ENCODE results near the gene RAB3B.
A peak's percentile ranks its signal among the peaks of the same experiment; 100 is the strongest.
"Not testable (repeated sequence)": the region's sequence is repeated elsewhere in the genome, so short reads cannot be mapped to it uniquely, and the experiment has no call there.

RAB3B gene

DNA sequence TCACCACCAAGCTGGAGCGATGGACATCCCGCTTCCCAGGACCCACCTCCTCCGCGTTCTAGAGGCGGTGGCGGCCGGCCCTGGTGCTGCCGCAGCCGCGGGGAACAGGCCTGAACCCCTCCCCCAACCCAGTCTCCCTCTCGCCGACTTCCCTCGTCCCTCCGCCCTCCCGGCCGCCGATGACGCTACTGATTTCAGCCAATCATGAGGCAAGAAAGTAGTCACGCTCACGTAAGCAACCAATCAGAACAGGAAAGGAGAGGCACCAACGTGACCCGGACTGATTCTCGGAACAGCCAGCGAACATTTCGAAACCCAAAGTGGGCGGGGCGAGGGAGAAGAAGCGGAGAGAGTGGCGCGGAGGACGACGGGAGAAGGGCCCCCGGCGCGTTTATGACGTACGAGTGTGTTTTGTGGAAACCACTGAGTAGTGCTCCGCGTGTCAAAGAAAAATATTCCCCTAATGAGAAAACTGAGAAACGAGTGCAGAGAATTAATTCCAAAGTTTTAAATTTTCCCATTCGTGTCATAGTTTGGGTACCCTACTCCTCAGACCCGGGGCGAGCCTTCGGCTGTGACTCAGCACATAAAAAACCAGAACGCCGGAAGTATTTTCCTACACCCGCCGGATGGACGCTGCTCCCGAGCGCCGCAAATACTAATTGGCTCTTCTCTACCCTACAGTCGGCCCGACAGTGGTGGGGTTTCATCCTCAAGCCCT is 111.7 kb downstream of the RAB3B start, which contains the start of gene NRDC:
Gene NRDC, minus strand, starts transcription at position 112 of the 721 bp plus-strand sequence. CDS start 112 bp downstream, outside the sequence.
- Histone ChIP-seq H3K9me3 (ENCODE audit: insufficient read depth, low read depth, low read length) (no peaks in the 10 kb centered on the region), H3K27me3 (ENCODE audit: insufficient read depth, low read length) (peaks cover 17% of the 10 kb centered on the region; the same call in 1 of the 2 replicates), H3K4me3 (ENCODE audit: low read length) (peak within 1 kb of the TSS; percentile 96), H3K36me3 (ENCODE audit: insufficient read depth, low read length) (peaks cover 5% of the 10 kb centered on the region), H3K27ac (ENCODE audit: low read depth, low read length) (peak within 1 kb of the TSS; percentile 98), H3K9ac (ENCODE audit: low read depth, low read length) (peak within 1 kb of the TSS; percentile 96), H3K4me1 (ENCODE audit: insufficient read depth, low read length) (peaks cover 7% of the 10 kb centered on the region; the same call in 1 of the 2 replicates)
- WGBS, result under 1% methylated on average over 54 of the region's 54 CpGs

DNA sequence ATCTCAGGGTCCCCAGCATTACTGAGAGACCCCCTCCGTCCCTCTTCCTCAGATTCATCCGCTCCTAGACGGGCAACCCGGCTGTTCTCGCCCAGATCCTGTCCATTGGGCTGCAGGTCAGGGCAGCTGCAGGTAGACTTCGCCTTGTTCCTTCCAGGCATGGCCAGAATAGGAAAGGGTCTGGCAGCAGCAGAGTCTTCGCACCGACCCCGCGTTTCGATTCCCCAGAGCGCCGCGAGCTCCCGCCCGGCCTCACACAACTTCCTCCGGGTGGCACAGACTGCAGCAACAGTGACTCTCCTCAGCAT is 112.2 kb downstream of the RAB3B start:
- WGBS, result under 1% methylated on average over 17 of the region's 17 CpGs

GRCh38 chr1:51877434-51878307 is 112.8 kb downstream of the RAB3B start:
- H3K27ac ChIP-seq (ENCODE audit: low read depth, low read length), result peak overlapping the region; percentile 98
- H3K36me3 ChIP-seq (ENCODE audit: insufficient read depth, low read length), result peaks cover 11% of the 10 kb centered on the region
- H3K9me3 ChIP-seq (ENCODE audit: insufficient read depth, low read depth, low read length), result no peaks in the 10 kb centered on the region
- peak overlapping the region; percentile 96 for H3K4me3 ChIP-seq (ENCODE audit: low read length)
- peaks cover 7% of the 10 kb centered on the region; the same call in 1 of the 2 replicates for H3K4me1 ChIP-seq (ENCODE audit: insufficient read depth, low read length)
- WGBS, result 11% methylated on average over 21 of the region's 21 CpGs
- H3K27me3 ChIP-seq (ENCODE audit: insufficient read depth, low read length), result peaks cover 10% of the 10 kb centered on the region; the same call in 1 of the 2 replicates
- peak overlapping the region; percentile 96 for H3K9ac ChIP-seq (ENCODE audit: low read depth, low read length)

More for the DNA sequence above, 112.2 kb downstream of the RAB3B start:
- Histone ChIP-seq H3K4me1 (ENCODE audit: insufficient read depth, low read length) (peaks cover 7% of the 10 kb centered on the region; the same call in 1 of the 2 replicates), H3K9me3 (ENCODE audit: insufficient read depth, low read depth, low read length) (no peaks in the 10 kb centered on the region), H3K27me3 (ENCODE audit: insufficient read depth, low read length) (peaks cover 15% of the 10 kb centered on the region; the same call in 1 of the 2 replicates), H3K36me3 (ENCODE audit: insufficient read depth, low read length) (peaks cover 5% of the 10 kb centered on the region), H3K9ac (ENCODE audit: low read depth, low read length) (peak overlapping the region; percentile 96), H3K27ac (ENCODE audit: low read depth, low read length) (peak overlapping the region; percentile 98), H3K4me3 (ENCODE audit: low read length) (peak overlapping the region; percentile 96)

DNA sequence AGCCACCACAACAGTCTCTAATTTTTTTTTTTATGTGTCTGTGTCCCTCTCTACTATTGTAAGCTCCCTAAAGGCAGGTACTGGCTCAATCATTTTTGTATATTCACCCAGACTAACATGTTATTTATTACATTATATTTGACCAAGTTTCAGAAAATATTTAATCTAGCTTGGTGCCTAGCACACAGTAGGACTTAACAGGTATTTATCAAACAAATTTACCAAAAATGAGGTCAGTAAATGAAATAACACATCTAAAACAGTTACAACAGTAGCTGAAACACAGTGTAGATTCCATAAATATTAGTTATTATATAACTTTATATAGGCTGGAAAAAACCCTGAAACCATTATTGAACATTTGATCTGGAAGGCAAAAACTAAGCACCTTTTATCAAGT is 114.7 kb downstream of the RAB3B start:
- Histone ChIP-seq H3K27ac (ENCODE audit: low read depth, low read length) (no peak overlapping the region), H3K9me3 (ENCODE audit: insufficient read depth, low read depth, low read length) (no peaks in the 10 kb centered on the region), H3K36me3 (ENCODE audit: insufficient read depth, low read length) (peaks cover 11% of the 10 kb centered on the region), H3K27me3 (ENCODE audit: insufficient read depth, low read length) (peaks cover under 1% of the 10 kb centered on the region; the same call in 1 of the 2 replicates), H3K9ac (ENCODE audit: low read depth, low read length) (no peak overlapping the region), H3K4me1 (ENCODE audit: insufficient read depth, low read length) (peaks cover 7% of the 10 kb centered on the region; the same call in 1 of the 2 replicates), H3K4me3 (ENCODE audit: low read length) (peak overlapping the region; percentile 22; the same call in 1 of the 2 replicates)

GRCh38 chr1:51875291-51875772 is 115.2 kb downstream of the RAB3B start:
- Histone ChIP-seq H3K36me3 (ENCODE audit: insufficient read depth, low read length) (peaks cover 11% of the 10 kb centered on the region), H3K9ac (ENCODE audit: low read depth, low read length) (no peak overlapping the region)

DNA sequence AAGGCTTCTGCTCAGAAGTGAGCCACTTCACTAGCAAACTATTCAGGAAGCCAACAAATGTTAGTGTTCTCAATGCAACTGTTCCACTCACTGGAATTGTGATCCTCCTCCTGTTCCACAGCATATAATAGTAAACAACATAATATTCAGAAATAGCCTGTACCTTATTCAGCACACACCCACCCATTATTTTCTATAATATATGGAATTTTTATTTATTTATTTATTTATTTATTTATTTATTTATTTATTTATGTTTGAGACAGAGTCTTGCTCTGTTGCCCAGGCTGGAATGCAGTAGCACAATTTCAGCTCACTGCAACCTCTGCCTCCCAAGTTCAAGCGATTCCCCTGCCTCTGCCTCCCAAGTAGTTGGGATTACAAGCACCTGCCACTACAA is 117.2 kb downstream of the RAB3B start:
- H3K27ac ChIP-seq (ENCODE audit: low read depth, low read length); H3K9me3 ChIP-seq (ENCODE audit: insufficient read depth, low read depth, low read length); H3K27me3 ChIP-seq (ENCODE audit: insufficient read depth, low read length); H3K4me3 ChIP-seq (ENCODE audit: low read length); H3K4me1 ChIP-seq (ENCODE audit: insufficient read depth, low read length); H3K9ac ChIP-seq (ENCODE audit: low read depth, low read length): not testable (repeated sequence)
- 94% methylated on average over 1 of the region's 1 CpG for WGBS
- H3K36me3 ChIP-seq (ENCODE audit: insufficient read depth, low read length), result peaks cover 11% of the 10 kb centered on the region

More at GRCh38 chr1:51875291-51875772, 115.2 kb downstream of the RAB3B start:
- Histone ChIP-seq H3K9me3 (ENCODE audit: insufficient read depth, low read depth, low read length) (no peaks in the 10 kb centered on the region), H3K4me1 (ENCODE audit: insufficient read depth, low read length) (peaks cover 7% of the 10 kb centered on the region; the same call in 1 of the 2 replicates), H3K27me3 (ENCODE audit: insufficient read depth, low read length) (no peaks in the 10 kb centered on the region), H3K4me3 (ENCODE audit: low read length) (0 out of 2 replicates have a peak overlapping the region, but pooled peaks have one; percentile 22), H3K27ac (ENCODE audit: low read depth, low read length) (no peak overlapping the region)
- WGBS, result 93% methylated on average over 6 of the region's 6 CpGs

DNA sequence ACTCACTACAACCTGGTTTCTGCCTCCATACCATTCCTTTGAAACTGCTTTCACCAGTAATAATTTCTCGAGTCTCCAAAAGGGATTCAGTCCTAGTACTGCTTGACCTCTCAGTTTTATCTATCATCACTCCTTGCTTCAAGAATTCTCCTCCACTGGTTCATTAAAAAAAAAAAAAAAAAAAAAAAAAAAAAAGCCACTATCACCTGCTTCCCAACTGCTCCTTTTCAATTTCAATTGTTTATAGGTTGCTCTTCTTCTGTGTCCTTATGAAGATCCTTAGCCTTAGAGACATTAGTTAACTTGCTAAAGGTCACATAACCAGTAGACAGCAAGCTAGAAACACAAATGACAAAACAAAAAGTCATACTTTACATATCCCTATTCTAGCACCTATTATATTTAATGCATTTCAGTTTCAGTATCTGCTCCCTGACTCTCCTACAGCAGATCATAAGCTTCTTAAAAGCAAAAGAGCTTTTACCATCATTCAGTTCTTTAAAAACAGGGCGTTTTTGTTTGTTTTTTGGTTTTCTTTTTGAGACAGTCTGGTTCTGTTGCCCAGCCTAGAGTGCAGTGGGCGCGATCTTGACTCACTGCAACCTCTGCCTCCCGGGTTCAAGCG is 119.0 kb downstream of the RAB3B start:
- 96% methylated on average over 6 of the region's 6 CpGs for WGBS
- no peaks in the 10 kb centered on the region for H3K27me3 ChIP-seq (ENCODE audit: insufficient read depth, low read length)
- no peaks in the 10 kb centered on the region for H3K9me3 ChIP-seq (ENCODE audit: insufficient read depth, low read depth, low read length)
- peaks cover 11% of the 10 kb centered on the region for H3K36me3 ChIP-seq (ENCODE audit: insufficient read depth, low read length)
- H3K4me1 ChIP-seq (ENCODE audit: insufficient read depth, low read length), result peaks cover 7% of the 10 kb centered on the region; the same call in 1 of the 2 replicates
- no peak overlapping the region for H3K27ac ChIP-seq (ENCODE audit: low read depth, low read length)
- no peak overlapping the region for H3K9ac ChIP-seq (ENCODE audit: low read depth, low read length)
- no peak overlapping the region for H3K4me3 ChIP-seq (ENCODE audit: low read length)

GRCh38 chr1:51870603-51871350 is 119.7 kb downstream of the RAB3B start:
- H3K4me1 ChIP-seq (ENCODE audit: insufficient read depth, low read length), result peaks cover 7% of the 10 kb centered on the region; the same call in 1 of the 2 replicates
- H3K36me3 ChIP-seq (ENCODE audit: insufficient read depth, low read length), result peaks cover 11% of the 10 kb centered on the region
- no peak overlapping the region for H3K4me3 ChIP-seq (ENCODE audit: low read length)
- H3K9ac ChIP-seq (ENCODE audit: low read depth, low read length), result no peak overlapping the region
- 89% methylated on average over 6 of the region's 7 CpGs for WGBS
- no peaks in the 10 kb centered on the region for H3K9me3 ChIP-seq (ENCODE audit: insufficient read depth, low read depth, low read length)
- no peak overlapping the region for H3K27ac ChIP-seq (ENCODE audit: low read depth, low read length)
- H3K27me3 ChIP-seq (ENCODE audit: insufficient read depth, low read length), result no peaks in the 10 kb centered on the region

- no peak overlapping the region for H3K27ac ChIP-seq (ENCODE audit: low read depth, low read length)
These were observed 122.8 kb downstream of the RAB3B start for GRCh38 chr1:51867479-51868232.

DNA sequence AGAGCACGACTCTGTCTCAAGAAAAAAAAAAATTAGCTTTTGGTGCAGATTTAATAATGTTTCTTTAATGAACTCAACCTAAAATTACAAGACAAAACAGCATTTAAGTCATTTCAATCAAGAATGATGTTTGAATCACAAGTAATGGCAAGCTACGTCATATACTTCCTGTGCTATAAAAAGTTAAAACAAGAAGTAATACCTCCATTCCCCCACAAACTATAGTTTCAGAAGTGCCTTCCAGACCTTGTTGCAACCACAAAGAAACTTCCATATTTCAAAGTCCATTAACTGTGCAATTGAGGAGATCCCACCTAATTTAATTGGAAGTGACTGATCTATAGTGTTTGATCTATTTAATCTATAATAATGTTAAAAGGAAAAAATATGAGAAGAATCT is 127.1 kb downstream of the RAB3B start:
- Histone ChIP-seq H3K27me3 (ENCODE audit: insufficient read depth, low read length) (no peaks in the 10 kb centered on the region), H3K4me3 (ENCODE audit: low read length) (no peak overlapping the region), H3K4me1 (ENCODE audit: insufficient read depth, low read length) (peaks cover 20% of the 10 kb centered on the region), H3K27ac (ENCODE audit: low read depth, low read length) (no peak overlapping the region), H3K9ac (ENCODE audit: low read depth, low read length) (no peak overlapping the region), H3K9me3 (ENCODE audit: insufficient read depth, low read depth, low read length) (no peaks in the 10 kb centered on the region), H3K36me3 (ENCODE audit: insufficient read depth, low read length) (0 out of 2 replicates have a peak, but pooled peaks cover 5% of the 10 kb centered on the region)
- WGBS, result 97% methylated on average over 2 of the region's 2 CpGs

More at GRCh38 chr1:51867479-51868232, 122.8 kb downstream of the RAB3B start:
- Histone ChIP-seq H3K36me3 (ENCODE audit: insufficient read depth, low read length) (0 out of 2 replicates have a peak, but pooled peaks cover 5% of the 10 kb centered on the region), H3K4me1 (ENCODE audit: insufficient read depth, low read length) (no peaks in the 10 kb centered on the region), H3K9ac (ENCODE audit: low read depth, low read length) (no peak overlapping the region), H3K4me3 (ENCODE audit: low read length) (no peak overlapping the region), H3K9me3 (ENCODE audit: insufficient read depth, low read depth, low read length) (no peaks in the 10 kb centered on the region), H3K27me3 (ENCODE audit: insufficient read depth, low read length) (no peaks in the 10 kb centered on the region)
- WGBS, result 91% methylated on average over 4 of the region's 4 CpGs
